ENCODE data around the gene USP32.

DNA sequence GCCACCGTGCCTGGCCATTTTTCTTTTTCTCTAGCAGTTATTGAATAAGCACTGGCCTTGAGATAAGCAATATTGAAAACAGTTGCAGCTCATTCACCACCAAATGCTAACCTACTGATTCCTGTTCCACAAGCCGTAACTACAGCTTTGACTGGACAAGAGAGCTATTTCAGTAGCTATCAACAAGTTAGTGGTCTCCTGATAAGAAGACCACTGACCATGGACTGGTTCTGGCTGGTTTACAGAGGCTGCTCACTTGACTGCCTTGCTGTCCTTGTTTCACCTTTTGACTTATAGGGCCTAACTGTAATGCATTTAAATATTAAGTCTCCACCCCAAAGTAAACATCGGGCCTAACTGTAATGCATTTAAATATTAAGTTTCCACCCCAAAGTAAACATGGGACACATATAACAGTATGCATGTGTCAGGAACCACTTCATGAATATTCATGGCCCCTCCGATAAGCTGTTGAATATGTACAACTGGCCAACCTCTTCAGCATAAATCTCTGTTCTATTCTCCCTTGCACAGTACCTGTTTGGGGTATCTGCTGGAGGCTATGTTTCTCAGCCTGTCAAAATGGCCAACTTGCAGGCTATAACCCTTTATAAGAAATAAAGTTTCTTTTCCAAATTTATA is 94.1 kb downstream of the USP32 start:
- TF ChIP-seq, protein P1, sequence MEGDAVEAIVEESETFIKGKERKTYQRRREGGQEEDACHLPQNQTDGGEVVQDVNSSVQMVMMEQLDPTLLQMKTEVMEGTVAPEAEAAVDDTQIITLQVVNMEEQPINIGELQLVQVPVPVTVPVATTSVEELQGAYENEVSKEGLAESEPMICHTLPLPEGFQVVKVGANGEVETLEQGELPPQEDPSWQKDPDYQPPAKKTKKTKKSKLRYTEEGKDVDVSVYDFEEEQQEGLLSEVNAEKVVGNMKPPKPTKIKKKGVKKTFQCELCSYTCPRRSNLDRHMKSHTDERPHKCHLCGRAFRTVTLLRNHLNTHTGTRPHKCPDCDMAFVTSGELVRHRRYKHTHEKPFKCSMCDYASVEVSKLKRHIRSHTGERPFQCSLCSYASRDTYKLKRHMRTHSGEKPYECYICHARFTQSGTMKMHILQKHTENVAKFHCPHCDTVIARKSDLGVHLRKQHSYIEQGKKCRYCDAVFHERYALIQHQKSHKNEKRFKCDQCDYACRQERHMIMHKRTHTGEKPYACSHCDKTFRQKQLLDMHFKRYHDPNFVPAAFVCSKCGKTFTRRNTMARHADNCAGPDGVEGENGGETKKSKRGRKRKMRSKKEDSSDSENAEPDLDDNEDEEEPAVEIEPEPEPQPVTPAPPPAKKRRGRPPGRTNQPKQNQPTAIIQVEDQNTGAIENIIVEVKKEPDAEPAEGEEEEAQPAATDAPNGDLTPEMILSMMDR (IDR thresholded peaks at IDR 0.05; ENCODE audit: low read depth, low read length, missing input control), result no peak
- TF ChIP-seq RAD21 (IDR thresholded peaks at IDR 0.05) (no peak), TAF1 (conservative IDR thresholded peaks at IDR 0.05) (no peak), FOXA1 (IDR thresholded peaks at IDR 0.05) (no peak)
- TF ChIP-seq, protein P2, sequence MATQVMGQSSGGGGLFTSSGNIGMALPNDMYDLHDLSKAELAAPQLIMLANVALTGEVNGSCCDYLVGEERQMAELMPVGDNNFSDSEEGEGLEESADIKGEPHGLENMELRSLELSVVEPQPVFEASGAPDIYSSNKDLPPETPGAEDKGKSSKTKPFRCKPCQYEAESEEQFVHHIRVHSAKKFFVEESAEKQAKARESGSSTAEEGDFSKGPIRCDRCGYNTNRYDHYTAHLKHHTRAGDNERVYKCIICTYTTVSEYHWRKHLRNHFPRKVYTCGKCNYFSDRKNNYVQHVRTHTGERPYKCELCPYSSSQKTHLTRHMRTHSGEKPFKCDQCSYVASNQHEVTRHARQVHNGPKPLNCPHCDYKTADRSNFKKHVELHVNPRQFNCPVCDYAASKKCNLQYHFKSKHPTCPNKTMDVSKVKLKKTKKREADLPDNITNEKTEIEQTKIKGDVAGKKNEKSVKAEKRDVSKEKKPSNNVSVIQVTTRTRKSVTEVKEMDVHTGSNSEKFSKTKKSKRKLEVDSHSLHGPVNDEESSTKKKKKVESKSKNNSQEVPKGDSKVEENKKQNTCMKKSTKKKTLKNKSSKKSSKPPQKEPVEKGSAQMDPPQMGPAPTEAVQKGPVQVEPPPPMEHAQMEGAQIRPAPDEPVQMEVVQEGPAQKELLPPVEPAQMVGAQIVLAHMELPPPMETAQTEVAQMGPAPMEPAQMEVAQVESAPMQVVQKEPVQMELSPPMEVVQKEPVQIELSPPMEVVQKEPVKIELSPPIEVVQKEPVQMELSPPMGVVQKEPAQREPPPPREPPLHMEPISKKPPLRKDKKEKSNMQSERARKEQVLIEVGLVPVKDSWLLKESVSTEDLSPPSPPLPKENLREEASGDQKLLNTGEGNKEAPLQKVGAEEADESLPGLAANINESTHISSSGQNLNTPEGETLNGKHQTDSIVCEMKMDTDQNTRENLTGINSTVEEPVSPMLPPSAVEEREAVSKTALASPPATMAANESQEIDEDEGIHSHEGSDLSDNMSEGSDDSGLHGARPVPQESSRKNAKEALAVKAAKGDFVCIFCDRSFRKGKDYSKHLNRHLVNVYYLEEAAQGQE (IDR thresholded peaks at IDR 0.05), result no peak
